ENCODE measurements around the gene SFTA2.

The SFTA2 gene

GRCh38 chr6:30945281-30945680 is 13.3 kb upstream of the SFTA2 start:
- no peaks in the 10 kb centered on the region for H3K9me3 ChIP-seq
- H3K27me3 ChIP-seq = no peaks in the 10 kb centered on the region
- H3K4me2 ChIP-seq = no peak overlapping the region
- H3K36me3 ChIP-seq = no peaks in the 10 kb centered on the region
- H3K9ac ChIP-seq = no peak overlapping the region
- H3K4me1 ChIP-seq = no peaks in the 10 kb centered on the region
- no peak overlapping the region for H3K27ac ChIP-seq
- no peak overlapping the region for H3K4me3 ChIP-seq
- TF ChIP-seq Cebpa-rat (IDR thresholded peaks at IDR 0.05) = no peak
- H4K20me1 ChIP-seq = no peaks in the 10 kb centered on the region

- no peak for TF ChIP-seq Cebpa-rat (IDR thresholded peaks at IDR 0.05)
- H3K36me3 ChIP-seq = no peaks in the 10 kb centered on the region
- H3K4me3 ChIP-seq = no peak overlapping the region
- no peak overlapping the region for H3K9ac ChIP-seq
- H3K27ac ChIP-seq = no peak overlapping the region
- H3K4me1 ChIP-seq = no peaks in the 10 kb centered on the region
- no peaks in the 10 kb centered on the region for H4K20me1 ChIP-seq
- H3K4me2 ChIP-seq = no peak overlapping the region
- no peaks in the 10 kb centered on the region for H3K9me3 ChIP-seq
- no peaks in the 10 kb centered on the region for H3K27me3 ChIP-seq
Observed at GRCh38 chr6:30944051-30944450, 12.1 kb upstream of the SFTA2 start.

DNA sequence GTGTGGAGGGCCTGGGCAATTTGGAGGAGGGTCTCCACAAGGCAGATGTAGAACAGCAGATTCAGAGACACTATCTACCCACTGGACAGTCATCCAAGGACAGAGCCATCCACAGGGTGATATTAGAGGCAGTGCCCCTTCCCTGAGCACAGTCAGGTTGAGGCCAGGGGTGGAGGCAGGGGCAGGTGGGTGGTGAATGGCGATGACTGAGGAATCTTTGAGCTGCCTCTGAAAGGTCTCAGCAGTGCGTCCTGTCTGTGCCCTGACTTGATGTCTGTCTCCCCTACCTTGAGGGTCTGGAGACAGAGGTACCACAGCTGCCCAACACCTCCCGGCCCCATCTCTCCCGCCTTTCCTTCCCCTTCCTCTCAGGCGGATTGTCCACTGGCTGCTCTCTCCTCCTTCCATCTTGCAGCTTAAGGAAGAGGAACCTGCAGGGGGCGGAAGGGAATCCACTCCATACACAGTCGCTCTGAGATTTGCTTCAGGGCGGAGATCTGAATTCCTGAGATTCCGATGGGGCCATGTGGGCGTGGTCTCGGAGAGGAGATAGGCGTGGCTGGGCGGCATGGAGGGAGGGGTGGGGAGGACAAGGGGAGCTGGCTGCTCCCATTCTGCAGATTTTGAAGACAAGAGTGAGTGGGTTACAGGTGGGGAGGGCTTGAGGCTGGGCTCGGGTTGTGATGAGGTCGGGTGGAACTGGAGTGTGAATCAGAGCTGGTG is 10.5 kb upstream of the SFTA2 start:
- Histone ChIP-seq H4K20me1 (no peaks in the 10 kb centered on the region), H3K27ac (no peak overlapping the region), H3K9ac (no peak overlapping the region)

GRCh38 chr6:30940361-30940986 is 8.5 kb upstream of the SFTA2 start, which contains the start of gene MUCL3:
Gene MUCL3, plus strand, starts transcription at chr6:30940973. Its CDS starts 27 bp downstream, at chr6:30941000.
- Histone ChIP-seq H4K20me1 (no peaks in the 10 kb centered on the region), H3K27ac (no peak within 1 kb of the TSS), H3K4me3 (no peak within 1 kb of the TSS), H3K9me3 (no peaks in the 10 kb centered on the region), H3K27me3 (no peaks in the 10 kb centered on the region), H3K4me2 (no peak within 1 kb of the TSS), H3K9ac (no peak within 1 kb of the TSS), H3K36me3 (no peaks in the 10 kb centered on the region), H3K4me1 (no peaks in the 10 kb centered on the region)
- TF ChIP-seq Cebpa-rat (IDR thresholded peaks at IDR 0.05) = no peak

More for the DNA sequence above, 10.5 kb upstream of the SFTA2 start:
- no peak overlapping the region for H3K4me3 ChIP-seq
- no peaks in the 10 kb centered on the region for H3K36me3 ChIP-seq
- H3K9me3 ChIP-seq = no peaks in the 10 kb centered on the region
- no peaks in the 10 kb centered on the region for H3K27me3 ChIP-seq
- H3K4me1 ChIP-seq = no peaks in the 10 kb centered on the region
- no peak overlapping the region for H3K4me2 ChIP-seq
- TF ChIP-seq Cebpa-rat (IDR thresholded peaks at IDR 0.05) = no peak

DNA sequence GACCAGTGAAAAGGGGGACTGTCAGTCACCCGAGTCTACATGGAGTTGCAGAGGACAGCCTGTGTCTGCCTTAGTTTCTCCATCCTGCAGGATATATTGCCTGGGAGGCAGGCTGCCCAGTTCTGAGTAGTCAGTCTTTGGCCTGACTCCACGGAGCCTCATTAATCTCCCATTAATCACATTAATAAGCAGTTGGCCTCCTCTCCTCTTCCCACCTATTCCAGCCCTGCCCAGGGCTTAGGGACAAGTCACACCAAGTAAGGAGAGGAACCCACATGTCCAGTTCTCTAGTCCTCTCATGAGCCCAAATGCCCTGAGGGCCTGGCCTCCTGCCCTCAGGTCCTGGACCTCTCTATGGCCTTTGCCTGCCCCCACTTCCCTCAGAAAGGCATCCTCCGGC is 7.5 kb upstream of the SFTA2 start:
- Histone ChIP-seq H3K27me3 (no peaks in the 10 kb centered on the region), H3K9ac (no peak overlapping the region), H3K4me2 (no peak overlapping the region), H3K4me1 (no peaks in the 10 kb centered on the region), H4K20me1 (no peaks in the 10 kb centered on the region), H3K9me3 (no peaks in the 10 kb centered on the region), H3K4me3 (no peak overlapping the region), H3K27ac (no peak overlapping the region), H3K36me3 (no peaks in the 10 kb centered on the region)
- TF ChIP-seq Cebpa-rat (IDR thresholded peaks at IDR 0.05) = no peak

GRCh38 chr6:30938730-30939129 is 6.8 kb upstream of the SFTA2 start:
- H3K4me3 ChIP-seq = no peak overlapping the region
- H4K20me1 ChIP-seq = no peaks in the 10 kb centered on the region
- no peaks in the 10 kb centered on the region for H3K4me1 ChIP-seq
- H3K4me2 ChIP-seq = no peak overlapping the region
- no peak overlapping the region for H3K9ac ChIP-seq
- no peak overlapping the region for H3K27ac ChIP-seq
- no peaks in the 10 kb centered on the region for H3K9me3 ChIP-seq
- H3K36me3 ChIP-seq = no peaks in the 10 kb centered on the region
- H3K27me3 ChIP-seq = no peaks in the 10 kb centered on the region
- TF ChIP-seq Cebpa-rat (IDR thresholded peaks at IDR 0.05) = no peak

DNA sequence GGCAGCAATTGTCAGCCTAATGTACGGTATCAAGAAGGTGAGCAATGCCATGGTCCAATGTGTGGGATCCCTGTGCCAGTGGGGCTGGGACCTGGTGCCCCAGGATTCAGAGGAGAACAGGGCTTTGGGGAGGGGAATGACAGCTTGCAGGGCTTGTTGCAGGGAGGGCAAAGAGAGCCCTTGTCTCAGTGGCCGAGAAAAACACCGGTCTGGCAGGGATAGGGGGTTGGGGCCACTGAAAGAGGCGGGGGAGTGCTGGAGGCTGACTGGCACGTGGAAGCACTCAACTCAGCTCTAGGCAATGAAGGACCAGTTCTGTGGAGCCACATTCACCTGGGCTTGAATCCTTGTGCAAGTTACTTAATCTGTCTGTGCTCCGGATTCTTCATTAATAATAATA is 5.3 kb upstream of the SFTA2 start:
- Histone ChIP-seq H3K4me3 (no peak overlapping the region), H3K9ac (no peak overlapping the region), H3K27ac (no peak overlapping the region), H3K9me3 (no peaks in the 10 kb centered on the region), H3K36me3 (no peaks in the 10 kb centered on the region), H3K4me1 (no peaks in the 10 kb centered on the region), H3K27me3 (no peaks in the 10 kb centered on the region), H4K20me1 (no peaks in the 10 kb centered on the region), H3K4me2 (no peak overlapping the region)
- TF ChIP-seq Cebpa-rat (IDR thresholded peaks at IDR 0.05) = no peak

DNA sequence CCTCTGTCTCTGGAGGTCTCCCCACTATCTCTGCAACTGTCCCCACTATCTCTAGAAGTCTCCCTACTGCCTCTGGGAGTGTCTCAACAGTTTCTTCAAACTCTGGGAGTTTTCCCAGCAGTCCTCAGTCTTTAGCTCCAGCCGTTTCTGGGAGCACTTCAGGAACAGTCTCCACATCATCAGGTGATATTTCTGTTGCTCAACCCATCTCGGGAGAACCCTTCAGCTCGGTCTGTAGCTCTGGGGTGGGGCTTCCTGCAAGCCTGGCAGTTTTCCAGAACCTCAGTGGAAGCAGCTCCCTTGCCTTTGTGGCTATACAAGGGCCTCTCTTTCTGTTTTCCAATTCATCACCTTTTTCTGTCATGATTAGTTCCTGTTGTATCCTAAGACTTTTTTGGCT is 3.0 kb upstream of the SFTA2 start:
- Histone ChIP-seq H3K27me3 (no peaks in the 10 kb centered on the region), H3K4me2 (no peak overlapping the region), H3K36me3 (no peaks in the 10 kb centered on the region), H3K27ac (no peak overlapping the region), H3K4me1 (no peaks in the 10 kb centered on the region), H4K20me1 (no peaks in the 10 kb centered on the region), H3K4me3 (no peak overlapping the region), H3K9me3 (no peaks in the 10 kb centered on the region), H3K9ac (no peak overlapping the region)
- no peak for TF ChIP-seq Cebpa-rat (IDR thresholded peaks at IDR 0.05)

DNA sequence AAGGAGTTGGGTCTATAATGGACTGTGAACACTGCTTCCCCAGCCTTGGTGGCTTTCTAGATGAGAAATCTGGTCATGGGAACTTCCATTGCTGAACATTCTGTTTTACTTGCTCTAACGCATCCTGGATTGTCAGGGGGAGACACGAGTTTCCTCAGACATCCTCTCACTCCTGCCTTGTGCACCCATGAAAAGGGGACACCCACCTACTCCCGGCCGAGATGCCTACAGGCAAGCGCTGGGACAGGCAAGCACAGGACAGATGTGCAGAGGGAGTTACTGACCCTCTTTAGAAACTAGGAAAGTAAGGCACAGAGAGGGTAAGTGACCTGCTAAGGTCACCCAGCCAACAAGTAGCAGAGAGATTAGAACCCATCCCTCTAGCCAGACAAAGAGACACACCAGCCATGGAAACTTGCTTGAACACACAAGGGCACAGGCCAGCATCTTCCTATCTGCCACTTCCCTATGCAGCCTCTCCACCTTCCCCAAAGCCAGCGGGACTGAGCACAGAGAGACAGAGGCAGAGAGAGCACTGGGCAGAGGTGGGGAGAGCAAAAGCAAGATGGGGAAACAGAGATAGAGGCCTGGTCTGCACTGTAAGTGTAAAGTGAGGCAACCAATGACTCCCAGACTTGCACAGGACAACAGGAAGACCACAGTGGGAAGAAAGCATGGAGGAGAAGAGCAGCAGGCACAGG is 845 bp upstream of the SFTA2 start:
- Histone ChIP-seq H3K27ac (no peak overlapping the region), H3K36me3 (peaks cover 13% of the 10 kb centered on the region), H3K27me3 (no peaks in the 10 kb centered on the region), H3K4me3 (no peak overlapping the region), H3K4me1 (no peaks in the 10 kb centered on the region), H4K20me1 (no peaks in the 10 kb centered on the region), H3K9ac (no peak overlapping the region), H3K4me2 (no peak overlapping the region), H3K9me3 (peaks cover 13% of the 10 kb centered on the region)
- no peak for TF ChIP-seq Cebpa-rat (IDR thresholded peaks at IDR 0.05)

DNA sequence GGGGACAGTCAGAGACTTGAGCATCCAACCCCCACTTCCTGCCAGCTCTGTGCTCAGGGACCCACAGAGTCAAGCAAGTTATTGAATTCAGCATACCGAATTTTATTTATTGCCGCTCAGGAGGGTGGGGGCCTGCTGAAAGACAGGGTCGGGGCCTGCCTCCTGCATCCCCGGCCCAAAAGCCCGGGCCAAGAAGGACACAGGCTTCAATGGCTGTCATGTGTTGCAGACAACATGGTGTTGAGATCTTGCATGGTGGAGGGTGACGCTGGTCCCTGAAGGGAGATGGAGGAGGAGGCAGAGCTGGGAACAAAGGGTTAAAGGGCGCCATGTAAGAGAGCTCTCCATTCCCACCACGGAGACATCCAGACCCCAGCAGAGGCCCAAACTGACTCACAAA is 698 bp downstream of the SFTA2 start:
- Histone ChIP-seq H3K9me3 (peaks cover 13% of the 10 kb centered on the region), H3K9ac (no peak overlapping the region), H4K20me1 (no peaks in the 10 kb centered on the region), H3K4me2 (no peak overlapping the region), H3K27ac (no peak overlapping the region), H3K4me3 (no peak overlapping the region), H3K36me3 (peaks cover 28% of the 10 kb centered on the region), H3K4me1 (no peaks in the 10 kb centered on the region), H3K27me3 (no peaks in the 10 kb centered on the region)
- TF ChIP-seq Cebpa-rat (IDR thresholded peaks at IDR 0.05) = no peak
